Mammary epithelial cell (primary cell): ENCODE measurements around the gene HIPK4.

Experiments used
- CTCF ChIP-seq, 2 donors: IDR thresholded peaks in 1 of 2; conservative IDR thresholded peaks in 1 of 2; 2 replicates each; pipeline ENCODE4 v1.5.1; 2011 to 2012; ENCODE audit warnings: inconsistent platforms in 2 of 2, low read length in 2 of 2, mild to moderate bottlenecking in 2 of 2, control low read depth in 1 of 2, low read depth in 1 of 2; ENCODE audit not compliant: insufficient read depth in 1 of 2; ENCODE audit errors: extremely low read depth in 1 of 2
- EZH2 ChIP-seq: IDR thresholded peaks from 2 replicates; pipeline ENCODE4 v1.6.1; 2012; ENCODE audit warnings: low read length, inconsistent platforms, borderline replicate concordance

- TF ChIP-seq CTCF (conservative IDR thresholded peaks at IDR 0.05 in 1 of 2, IDR thresholded peaks at IDR 0.05 in 1 of 2; ENCODE audit: extremely low read depth in 1 of 2, insufficient read depth in 1 of 2, low read depth in 1 of 2, low read length in 2 of 2) (no peak), EZH2 (no peak)
These were observed 23.4 kb upstream of the HIPK4 start, which contains the start of gene PRX for GRCh38 chr19:40413291-40413845.
